MCF 10A (cell line): ENCODE data around the gene PRRT1B. TPM values are rescaled to one million over a fixed set of nuclear protein-coding genes. Genes with fewer than 3 reads are reported as not detected.

Experiments
- BruUV-seq: library from RNA; stranded (reverse); fragments of 400-500 nt; replicated peaks from 2 replicates; lab custom pipeline; 2021; lab: Mats Ljungman, UMichigan
- CTCF ChIA-PET: fragments of 300-600 bp; sonication (Branson Sonifier 250); formaldehyde crosslinking; extraction: SDS; loops from one replicate; lab custom pipeline; 2021; ENCODE audit warnings: antibody characterized with exemption, inconsistent platforms; lab: Yijun Ruan, JAX
- POLR2A ChIA-PET: fragments of 300-600, 350-650 bp; sonication (Branson Sonifier 250); formaldehyde crosslinking; extraction: SDS; loops from one replicate; lab custom pipeline; 2020; ENCODE audit warnings: antibody characterized with exemption, inconsistent platforms; lab: Yijun Ruan, JAX
- DNase-seq: peaks from one replicate; pipeline ENCODE4 v3.0.0-alpha.2; 2018; ENCODE audit not compliant: unreplicated experiment
- H3K27ac Mint-ChIP-seq: one replicate; pipeline ENCODE4 v1.8.0; 2022; ENCODE audit warnings: mild to moderate bottlenecking, low read depth, mixed read lengths; ENCODE audit not compliant: unreplicated experiment
- H3K27me3 Mint-ChIP-seq: one replicate; pipeline ENCODE4 v1.8.0; 2022; ENCODE audit warnings: mixed read lengths; ENCODE audit not compliant: insufficient read depth, unreplicated experiment
- H3K36me3 Mint-ChIP-seq: one replicate; pipeline ENCODE4 v1.8.0; 2022; ENCODE audit warnings: mild to moderate bottlenecking, moderate library complexity, mixed read lengths; ENCODE audit not compliant: insufficient read depth, unreplicated experiment
- H3K4me1 Mint-ChIP-seq: one replicate; pipeline ENCODE4 v1.8.0; 2022; ENCODE audit warnings: mixed read lengths; ENCODE audit not compliant: insufficient read depth, unreplicated experiment
- H3K4me3 Mint-ChIP-seq: one replicate; pipeline ENCODE4 v1.8.0; 2022; ENCODE audit warnings: mild to moderate bottlenecking, moderate library complexity, mixed read lengths; ENCODE audit not compliant: unreplicated experiment
- H3K9me3 Mint-ChIP-seq: one replicate; pipeline ENCODE4 v1.8.0; 2022; ENCODE audit warnings: mixed read lengths; ENCODE audit not compliant: unreplicated experiment
- CTCF ChIP-seq: fragments of 200-600 bp; IDR thresholded peaks from one replicate; pipeline ENCODE4 v1.8.0; 2022; ENCODE audit warnings: antibody characterized with exemption, mild to moderate bottlenecking; ENCODE audit not compliant: unreplicated experiment
- intact Hi-C: fragments of 100-400 bp; cut with micrococcal nuclease; formaldehyde crosslinking; loops from 2 replicates; pipeline ENCODE4 v1.14.1; 2022
- total RNA-seq: library from RNA; stranded (reverse); gene quantifications from 2 replicates; pipeline ENCODE4 v1.2.3, GENCODE V29; 2022

The PRRT1B gene
- total RNA-seq, 1 experiment from 2014 or later = not detected

GRCh38 chr9:131603199-131603598 lies 57.9 kb downstream of the PRRT1B start:
- no peak overlapping the region for H3K4me3 Mint-ChIP-seq
- no peaks in the 10 kb centered on the region for H3K9me3 Mint-ChIP-seq
- H3K4me1 Mint-ChIP-seq = peaks cover 2% of the 10 kb centered on the region
- H3K27me3 Mint-ChIP-seq = no peaks in the 10 kb centered on the region
- H3K36me3 Mint-ChIP-seq = peaks cover 32% of the 10 kb centered on the region
- CTCF ChIA-PET = interaction anchor here (0.6 to 2.4 kb wide), 3 partner anchors 12 to 346 kb away, joined by 3 to 11 read pairs (median 6); no protein-coding TSS in a partner anchor
- intact Hi-C loops = no loop called here
- TF ChIP-seq CTCF = no peak
- no peak for DNase-seq
- POLR2A ChIA-PET = no interaction called here
- H3K27ac Mint-ChIP-seq = no peak overlapping the region
- no TSS peak for BruUV-seq

DNA sequence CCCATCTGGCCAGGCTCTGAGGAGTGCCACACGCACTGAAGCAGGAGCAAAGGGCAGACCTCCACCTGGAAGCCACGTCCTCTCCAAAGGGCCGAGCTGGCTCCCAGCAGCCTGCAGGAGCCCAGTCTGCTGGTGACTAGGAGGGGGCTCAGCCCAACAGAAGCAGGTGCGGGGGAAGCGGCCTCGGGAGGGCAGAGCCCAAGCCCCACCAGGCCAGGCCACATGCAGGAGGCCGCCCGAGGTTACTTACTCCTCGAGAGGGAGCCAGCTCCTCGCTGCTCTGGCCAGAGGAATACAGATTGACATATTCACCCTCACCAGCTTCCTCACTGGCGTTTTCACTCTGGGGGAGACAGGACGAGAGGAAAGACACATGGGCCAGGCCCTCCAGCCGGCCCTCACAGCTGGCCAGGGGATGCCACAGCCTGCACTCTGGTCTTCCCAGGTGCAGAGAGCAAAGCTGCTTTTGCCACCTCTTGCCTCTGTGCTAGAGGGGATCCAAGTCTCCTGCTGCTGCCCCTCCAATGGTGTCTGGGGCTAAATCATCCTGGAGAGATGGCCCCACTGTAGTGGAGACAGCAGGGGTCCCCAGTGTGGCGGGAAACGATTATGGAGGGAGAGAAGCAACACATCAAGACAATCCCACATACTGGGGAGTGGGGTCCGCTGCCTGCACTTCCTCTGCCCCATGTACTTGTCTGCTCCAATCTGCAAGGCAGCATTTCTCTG lies 58.6 kb downstream of the PRRT1B start:
- DNase-seq = no peak
- ChIA-PET CTCF (interaction anchor here (1.3 to 2.4 kb wide), 2 partner anchors 13 to 135 kb away, joined by 6 to 11 read pairs; no protein-coding TSS in a partner anchor), POLR2A (interaction anchor here (1.3 kb wide), 1 partner anchor 124 kb away, joined by 3 read pairs; no protein-coding TSS in a partner anchor)
- Mint-ChIP-seq H3K27me3 (no peaks in the 10 kb centered on the region), H3K4me1 (peaks cover 9% of the 10 kb centered on the region), H3K4me3 (no peak overlapping the region), H3K27ac (no peak overlapping the region), H3K36me3 (peaks cover 29% of the 10 kb centered on the region), H3K9me3 (no peaks in the 10 kb centered on the region)
- BruUV-seq = no TSS peak
- intact Hi-C loops = no loop called here
- no peak for TF ChIP-seq CTCF

DNA sequence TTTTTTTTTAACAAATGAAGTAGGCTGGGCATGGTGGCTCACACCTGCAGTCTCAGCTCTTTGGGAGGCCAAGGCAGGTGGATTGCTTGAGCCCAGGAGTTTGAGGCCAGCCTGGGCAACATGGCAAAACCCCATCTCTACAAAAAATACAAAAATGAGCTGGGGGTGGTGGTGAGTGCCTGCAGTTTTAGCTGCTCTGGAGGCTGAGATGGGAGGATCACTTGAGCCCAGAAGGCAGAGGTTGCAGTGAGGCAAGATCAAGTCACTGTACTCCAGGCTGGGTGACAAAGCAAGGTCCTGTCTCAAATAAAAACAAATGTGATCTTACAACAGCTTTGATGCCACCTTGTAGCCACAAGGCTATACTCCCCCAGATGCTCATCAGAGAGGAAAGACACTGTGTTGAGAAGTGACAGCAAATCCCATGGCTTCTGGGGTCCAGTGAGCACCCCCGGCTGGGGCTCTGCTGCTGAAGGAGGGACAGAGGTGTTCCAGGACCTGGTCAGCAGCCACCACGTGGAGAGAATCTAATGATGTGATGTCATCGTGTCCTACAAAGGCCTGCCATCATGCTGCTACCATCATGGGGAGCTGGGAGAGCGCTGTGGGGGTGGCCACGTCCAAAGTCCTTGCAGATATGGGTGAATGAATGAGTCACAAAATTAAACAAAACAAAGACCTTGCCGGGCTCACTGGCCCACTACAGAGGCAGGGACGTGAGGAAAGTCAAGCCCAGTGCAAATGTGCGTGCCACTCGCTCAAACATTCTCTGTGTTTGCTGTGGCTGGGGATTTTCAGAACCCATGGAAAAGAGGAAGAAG lies 60.7 kb downstream of the PRRT1B start:
- no peak overlapping the region for H3K4me3 Mint-ChIP-seq
- intact Hi-C loops = no loop called here

More for the DNA sequence above, 60.7 kb downstream of the PRRT1B start:
- Mint-ChIP-seq H3K4me1 (peaks cover 20% of the 10 kb centered on the region), H3K36me3 (peaks cover 28% of the 10 kb centered on the region), H3K27ac (no peak overlapping the region), H3K27me3 (no peaks in the 10 kb centered on the region), H3K9me3 (no peaks in the 10 kb centered on the region)
- TF ChIP-seq CTCF = no peak
- CTCF ChIA-PET = interaction anchor here (0.6 to 5.2 kb wide), 5 partner anchors 15 to 812 kb away, joined by 3 to 43 read pairs (median 3); partner anchors contain the start of gene RAPGEF1
- POLR2A ChIA-PET = interaction anchor here (1.2 kb wide), 1 partner anchor 11 kb away, joined by 3 read pairs; no protein-coding TSS in a partner anchor
- no TSS peak for BruUV-seq
- DNase-seq = no peak
